GM18867 (cell line): ENCODE results near the gene FAM83D.

ENCODE experiments used
- ATAC-seq: cut with Tn5 transposase; IDR thresholded peaks from one replicate; pipeline ENCODE4 v1.9.1; 2021; ENCODE audit warnings: mild to moderate bottlenecking, moderate library complexity; ENCODE audit not compliant: unreplicated experiment

The FAM83D gene

DNA sequence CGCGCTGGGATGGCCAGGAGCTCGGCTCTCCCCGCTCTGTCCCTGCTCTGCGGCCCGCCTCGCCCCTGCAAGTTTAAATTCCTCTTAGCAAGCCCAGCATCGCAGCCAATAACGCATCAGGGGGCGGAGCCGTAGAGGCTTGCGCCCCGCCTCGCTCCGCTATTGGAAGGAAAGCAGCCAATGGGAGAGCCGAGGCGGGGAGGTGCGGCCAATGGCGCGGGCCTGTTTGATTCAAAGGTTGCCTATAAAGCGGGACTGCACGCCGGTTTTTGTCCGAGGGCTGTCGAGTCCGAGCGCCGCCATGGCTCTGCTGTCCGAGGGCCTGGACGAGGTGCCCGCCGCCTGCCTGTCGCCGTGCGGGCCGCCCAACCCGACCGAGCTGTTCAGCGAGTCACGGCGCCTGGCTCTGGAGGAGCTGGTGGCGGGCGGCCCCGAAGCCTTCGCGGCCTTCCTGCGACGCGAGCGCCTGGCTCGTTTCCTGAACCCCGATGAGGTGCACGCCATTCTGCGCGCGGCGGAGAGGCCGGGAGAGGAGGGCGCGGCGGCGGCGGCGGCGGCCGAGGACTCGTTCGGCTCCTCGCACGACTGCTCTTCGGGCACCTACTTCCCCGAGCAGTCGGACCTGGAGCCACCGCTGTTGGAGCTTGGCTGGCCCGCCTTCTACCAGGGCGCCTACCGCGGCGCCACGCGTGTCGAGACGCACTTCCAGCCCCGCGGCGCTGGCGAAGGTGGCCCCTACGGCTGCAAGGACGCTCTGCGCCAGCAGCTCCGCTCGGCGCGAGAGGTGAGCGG, at the start of gene FAM83D:
Gene FAM83D, plus strand, starts transcription at position 276 of the 792 bp plus-strand sequence. Its CDS starts 26 bp downstream, at position 302.
- peak; percentile 84 for ATAC-seq

- ATAC-seq, result no peak
These were observed 48.7 kb upstream of the FAM83D start for GRCh38 chr20:38877483-38877882.

DNA sequence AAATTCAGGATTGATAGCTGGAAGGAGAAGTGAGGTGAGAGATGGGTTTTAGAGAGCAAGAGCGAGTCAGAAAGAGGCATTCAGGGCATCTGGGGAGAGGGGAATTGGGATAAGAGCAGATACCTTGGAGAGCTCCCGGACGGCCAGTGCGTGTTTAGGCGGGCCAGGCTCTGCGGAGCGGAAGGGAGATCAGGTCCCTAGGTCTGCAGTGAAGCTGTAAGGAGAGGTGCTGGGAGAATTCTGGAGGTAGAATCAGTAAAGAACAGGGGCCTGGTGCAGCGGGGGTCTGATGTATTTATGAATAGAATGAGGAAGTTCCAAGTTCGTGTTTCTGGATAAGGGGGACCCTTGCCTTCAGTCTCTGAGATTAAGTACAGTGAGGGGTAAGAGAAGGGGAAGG, 47.4 kb upstream of the FAM83D start:
- no peak for ATAC-seq

- ATAC-seq, result peak; percentile 42
These were observed 45.1 kb upstream of the FAM83D start for GRCh38 chr20:38880952-38881735.

DNA sequence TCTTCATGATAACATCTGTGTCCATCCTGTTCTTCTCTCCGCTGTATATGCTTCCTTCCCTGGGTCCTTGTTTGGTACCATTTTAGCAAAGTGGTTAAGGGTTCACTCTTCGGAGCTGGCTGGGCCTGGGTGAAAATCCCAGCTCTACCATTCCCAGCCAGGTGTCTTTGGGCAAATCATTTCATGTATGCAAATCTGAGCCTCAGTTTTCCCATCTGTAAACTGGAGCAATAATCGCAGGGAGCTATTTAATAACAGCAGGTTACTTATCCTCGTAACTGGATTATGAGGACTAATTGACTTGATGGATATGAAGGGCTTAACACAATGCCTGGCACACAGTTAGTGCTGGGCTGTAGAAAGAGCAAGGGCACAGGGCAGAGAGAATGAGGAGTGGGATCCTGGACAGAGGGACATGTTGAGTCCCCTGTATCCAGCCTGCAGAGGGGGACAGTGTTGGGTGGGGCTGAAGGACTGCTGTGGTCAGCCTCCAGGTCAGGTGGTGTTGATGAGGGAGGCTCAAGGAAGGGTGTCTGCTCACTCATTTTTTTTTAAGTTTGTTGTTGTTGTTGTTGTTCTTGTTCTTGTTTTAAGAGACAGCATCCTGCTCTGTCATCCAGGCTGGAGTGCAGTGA, 44.3 kb upstream of the FAM83D start:
- ATAC-seq, result no peak

GRCh38 chr20:38882600-38882999, 43.6 kb upstream of the FAM83D start:
- no peak for ATAC-seq

DNA sequence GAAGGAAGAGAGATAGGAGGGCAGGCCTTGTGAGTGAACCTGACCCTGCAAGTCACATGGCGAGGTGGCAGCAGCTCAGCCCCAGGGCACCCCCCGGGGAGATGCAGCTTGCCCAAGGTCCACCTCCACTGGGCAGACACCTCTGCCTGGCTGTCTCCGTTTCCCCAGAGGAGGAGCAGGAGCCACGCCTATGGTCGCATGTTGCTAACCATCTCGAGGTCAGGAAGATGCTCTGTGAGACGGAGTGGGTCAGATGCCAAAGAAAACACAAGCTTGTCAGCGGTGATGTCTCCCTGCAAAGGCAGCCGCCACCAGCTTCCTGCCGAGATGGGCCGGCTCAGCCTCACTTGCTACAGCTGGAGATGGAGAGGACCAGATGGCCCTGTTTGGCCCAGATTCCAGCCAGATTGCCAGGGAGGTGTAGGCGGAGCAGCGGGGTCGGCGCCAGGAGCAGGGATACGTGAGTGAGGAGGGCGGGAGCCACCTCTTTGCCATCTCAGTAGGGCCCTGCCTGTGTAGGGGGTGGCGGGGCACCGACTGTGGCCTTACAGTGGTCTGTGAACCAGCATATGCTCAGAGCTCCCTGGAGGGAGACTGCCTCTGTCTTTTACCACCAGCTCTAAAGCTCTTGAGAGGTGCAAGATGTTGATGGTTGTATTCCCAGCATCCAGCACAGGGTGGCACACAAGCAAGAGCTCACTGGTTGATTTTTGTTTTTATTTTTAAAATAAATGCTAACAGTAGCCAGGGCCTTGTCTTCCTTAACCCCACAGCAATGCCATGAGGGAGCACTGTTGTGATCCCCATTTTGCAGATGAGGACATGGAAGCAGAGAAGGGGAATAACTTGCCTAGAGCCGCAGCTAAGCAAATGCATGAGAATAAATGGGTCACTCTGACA, 42.9 kb upstream of the FAM83D start:
- no peak for ATAC-seq

- no peak for ATAC-seq
These were observed 42.1 kb upstream of the FAM83D start for GRCh38 chr20:38883981-38884733.

DNA sequence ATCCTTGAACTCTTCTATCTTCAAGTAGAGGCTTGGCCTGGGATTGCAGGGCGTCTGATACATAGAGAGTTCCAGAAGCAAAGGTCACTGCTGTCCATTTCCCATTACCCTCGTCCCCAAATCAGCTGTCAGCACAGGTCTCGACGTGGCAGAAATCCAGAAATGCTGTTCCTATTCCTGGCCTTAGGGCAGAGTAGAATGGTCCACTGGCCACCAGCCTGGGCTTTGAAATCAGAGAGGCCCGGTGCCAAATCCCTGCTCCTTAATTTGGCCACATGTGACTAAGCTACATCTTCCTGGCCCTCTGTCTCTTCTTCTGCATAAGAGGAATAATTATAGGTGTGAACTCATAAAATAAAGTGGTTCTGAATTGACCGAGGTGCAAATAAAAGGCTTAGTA, 40.9 kb upstream of the FAM83D start:
- no peak for ATAC-seq

GRCh38 chr20:38888059-38888831, 38.0 kb upstream of the FAM83D start:
- no peak for ATAC-seq

DNA sequence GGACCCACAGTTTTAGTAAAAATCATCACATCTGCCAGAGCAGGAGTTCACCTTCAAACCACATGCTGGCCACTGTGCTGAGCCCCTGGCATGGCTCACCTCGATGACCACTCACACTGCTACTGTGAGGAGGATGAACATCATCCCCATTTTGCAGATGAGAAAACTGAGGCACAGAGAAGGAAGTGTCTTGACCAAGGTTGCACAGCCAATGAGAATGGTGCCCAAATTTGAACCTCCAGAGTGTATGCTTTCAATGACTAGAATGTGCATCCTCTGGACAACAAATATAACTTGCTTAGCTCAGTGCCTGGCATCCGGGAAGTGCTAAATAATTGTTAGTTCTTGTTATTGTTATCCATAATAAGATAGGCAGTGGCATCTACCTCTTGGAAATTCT, 37.2 kb upstream of the FAM83D start:
- no peak for ATAC-seq

- no peak for ATAC-seq
These were observed 36.3 kb upstream of the FAM83D start for GRCh38 chr20:38889792-38890496.

DNA sequence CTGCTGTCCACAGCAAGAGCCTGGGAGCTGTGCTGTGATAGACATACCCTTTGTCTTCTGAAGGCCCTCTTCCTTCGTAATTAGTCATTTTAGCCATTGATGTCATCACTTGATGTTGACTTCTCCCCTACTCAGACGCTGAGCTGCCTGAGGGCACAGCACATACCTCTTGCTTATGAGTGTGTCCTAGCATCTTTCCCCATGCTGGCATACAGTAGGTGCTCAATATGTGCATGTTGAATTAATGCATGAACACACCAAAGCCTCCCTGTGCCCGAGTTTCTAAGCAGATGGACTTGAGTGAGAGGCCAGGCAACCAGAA, 35.8 kb upstream of the FAM83D start:
- ATAC-seq, result no peak

DNA sequence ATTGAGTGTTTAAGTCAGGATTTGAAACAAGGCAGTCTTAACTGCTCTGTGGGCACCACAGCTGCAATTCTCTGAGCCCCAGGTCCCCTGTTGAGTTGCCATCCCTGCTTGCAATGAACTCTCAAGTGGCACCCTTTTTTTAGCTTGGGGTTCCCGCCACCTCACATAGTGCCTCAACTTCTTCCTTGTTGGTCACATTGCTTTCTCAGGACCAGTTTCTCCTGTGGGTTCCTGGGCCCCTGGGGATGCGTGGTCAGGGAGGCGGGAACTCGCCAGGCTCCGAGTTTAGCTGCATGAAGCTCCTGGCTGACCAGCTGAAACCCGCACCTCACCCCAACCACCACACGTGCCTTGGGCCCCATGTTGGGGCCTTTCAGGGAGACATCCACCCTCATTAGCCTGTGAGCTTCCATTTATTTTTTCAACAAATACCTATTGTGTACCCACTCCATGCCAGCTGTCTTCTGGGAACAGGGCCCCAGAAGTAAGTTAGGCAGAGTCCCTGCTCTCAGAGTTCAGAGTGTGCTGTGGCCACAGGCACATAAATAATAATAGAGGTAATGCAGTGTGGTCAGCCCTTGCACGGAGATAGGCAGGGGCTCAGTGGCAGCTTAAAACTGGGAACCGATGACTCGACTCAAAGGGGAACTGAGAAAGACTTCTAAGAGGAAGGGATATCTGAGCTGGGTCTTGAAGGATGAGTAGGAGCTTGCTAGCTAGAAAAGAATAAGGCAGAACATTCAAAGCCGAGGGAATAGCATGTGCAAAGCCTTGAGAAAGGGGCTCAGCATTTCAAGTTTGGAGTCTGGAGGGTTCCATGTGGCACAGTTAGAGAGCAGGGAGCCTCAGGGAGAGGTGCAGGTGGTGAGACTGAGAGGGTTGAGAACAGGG, 33.9 kb upstream of the FAM83D start:
- ATAC-seq, result peak; percentile 54

GRCh38 chr20:38893056-38893564, 33.1 kb upstream of the FAM83D start:
- ATAC-seq, result no peak

GRCh38 chr20:38893565-38894090, 32.6 kb upstream of the FAM83D start:
- ATAC-seq, result peak; percentile 40
